Muscle layer of colon (tissue), 2 donors: Measurements from ENCODE around the gene UMPS.
A peak's percentile ranks its signal among the peaks of the same experiment; 100 is the strongest.
"Not testable (repeated sequence)": the region's sequence is repeated elsewhere in the genome, so short reads cannot be mapped to it uniquely, and the experiment has no call there.

Experiments
- H3K27ac ChIP-seq: one replicate; pipeline ENCODE4 v1.7.0; 2013; ENCODE audit warnings: low read depth, mild to moderate bottlenecking, low read length, moderate library complexity
- H3K27me3 ChIP-seq, 2 donors: one replicate each; pipeline ENCODE4 v1.7.0; 2013; ENCODE audit warnings: low read length in 2 of 2, mild to moderate bottlenecking in 2 of 2; ENCODE audit not compliant: insufficient read depth in 2 of 2, control insufficient read depth in 1 of 2
- H3K36me3 ChIP-seq: one replicate; pipeline ENCODE4 v1.7.0; 2013; ENCODE audit warnings: mild to moderate bottlenecking, low read length; ENCODE audit not compliant: insufficient read depth
- H3K4me1 ChIP-seq: one replicate; pipeline ENCODE4 v1.7.0; 2013; ENCODE audit warnings: mild to moderate bottlenecking, low read length; ENCODE audit not compliant: insufficient read depth
- H3K4me3 ChIP-seq, 2 donors: one replicate each; pipeline ENCODE4 v1.7.0; 2013; ENCODE audit warnings: low read length in 2 of 2, low read depth in 1 of 2, mild to moderate bottlenecking in 1 of 2, moderate library complexity in 1 of 2
- H3K9ac ChIP-seq: one replicate; pipeline ENCODE4 v1.7.0; 2013; ENCODE audit warnings: low read length
- H3K9me3 ChIP-seq: one replicate; pipeline ENCODE4 v1.7.0; 2013; ENCODE audit warnings: mild to moderate bottlenecking, low read length
- donor health status: abdominal sarcoma.
- donor health status: Adenocarcinoma of cecum.

The UMPS gene

GRCh38 chr3:124714223-124714853 lies 15.9 kb upstream of the UMPS start:
- H3K27ac ChIP-seq: no peak overlapping the region
- H3K9ac ChIP-seq: no peak overlapping the region
- no peaks in the 10 kb centered on the region for H3K36me3 ChIP-seq

GRCh38 chr3:124722589-124722988 lies 7.7 kb upstream of the UMPS start:
- H3K27me3 ChIP-seq: peaks cover 0 to 5% of the 10 kb centered on the region in 2 donors
- H3K4me1 ChIP-seq: no peaks in the 10 kb centered on the region
- no peak overlapping the region for H3K27ac ChIP-seq
- no peak overlapping the region for H3K4me3 ChIP-seq
- H3K36me3 ChIP-seq: no peaks in the 10 kb centered on the region
- H3K9ac ChIP-seq: no peak overlapping the region
- H3K9me3 ChIP-seq: no peaks in the 10 kb centered on the region

More at GRCh38 chr3:124714223-124714853, 15.9 kb upstream of the UMPS start:
- H3K4me1 ChIP-seq: peaks cover 6% of the 10 kb centered on the region
- no peaks in the 10 kb centered on the region for H3K9me3 ChIP-seq
- H3K4me3 ChIP-seq: no peak overlapping the region
- H3K27me3 ChIP-seq: no peaks in the 10 kb centered on the region

- peak overlapping the region; percentile 50 for H3K9ac ChIP-seq
- peaks cover 8% of the 10 kb centered on the region for H3K36me3 ChIP-seq
- H3K4me3 ChIP-seq: peak overlapping the region; percentile 83 to 88
- peak overlapping the region; percentile 75 for H3K27ac ChIP-seq
- H3K9me3 ChIP-seq: no peaks in the 10 kb centered on the region
- H3K27me3 ChIP-seq: no peaks in the 10 kb centered on the region
- peaks cover 28% of the 10 kb centered on the region for H3K4me1 ChIP-seq
Observed at GRCh38 chr3:124730941-124731297, 667 bp downstream of the UMPS start.

GRCh38 chr3:124731760-124732159 lies 1.5 kb downstream of the UMPS start:
- Histone ChIP-seq H3K4me3 (no peak overlapping the region), H3K36me3 (peaks cover 8% of the 10 kb centered on the region), H3K9me3 (no peaks in the 10 kb centered on the region), H3K9ac (no peak overlapping the region), H3K27ac (no peak overlapping the region), H3K4me1 (peaks cover 28% of the 10 kb centered on the region), H3K27me3 (no peaks in the 10 kb centered on the region)

- Histone ChIP-seq H3K36me3 (peaks cover 49% of the 10 kb centered on the region), H3K4me1 (no peaks in the 10 kb centered on the region), H3K4me3 (no peak overlapping the region), H3K9me3 (no peaks in the 10 kb centered on the region), H3K9ac (no peak overlapping the region), H3K27ac (no peak overlapping the region), H3K27me3 (no peaks in the 10 kb centered on the region)
Observed at GRCh38 chr3:124741027-124741426, 10.8 kb downstream of the UMPS start.

GRCh38 chr3:124745756-124746155 lies 15.5 kb downstream of the UMPS start:
- Histone ChIP-seq H3K9ac (no peak overlapping the region), H3K36me3 (peaks cover 28% of the 10 kb centered on the region), H3K4me1 (no peaks in the 10 kb centered on the region), H3K4me3 (no peak overlapping the region), H3K9me3 (no peaks in the 10 kb centered on the region), H3K27ac (no peak overlapping the region), H3K27me3 (no peaks in the 10 kb centered on the region)

- H3K4me1 ChIP-seq: no peaks in the 10 kb centered on the region
- H3K27me3 ChIP-seq: no peaks in the 10 kb centered on the region
- no peak overlapping the region for H3K27ac ChIP-seq
- peaks cover 16% of the 10 kb centered on the region for H3K36me3 ChIP-seq
- H3K4me3 ChIP-seq: no peak overlapping the region
- H3K9me3 ChIP-seq: no peaks in the 10 kb centered on the region
- H3K9ac ChIP-seq: no peak overlapping the region
Observed at GRCh38 chr3:124747111-124747981, 17.1 kb downstream of the UMPS start.

- no peak overlapping the region for H3K27ac ChIP-seq
- H3K36me3 ChIP-seq: peaks cover 15% of the 10 kb centered on the region
- H3K4me3 ChIP-seq: no peak overlapping the region
- no peaks in the 10 kb centered on the region for H3K27me3 ChIP-seq
- H3K9me3 ChIP-seq: no peaks in the 10 kb centered on the region
- no peaks in the 10 kb centered on the region for H3K4me1 ChIP-seq
- H3K9ac ChIP-seq: no peak overlapping the region
Observed at GRCh38 chr3:124748560-124749198, 18.4 kb downstream of the UMPS start.

- H3K9ac ChIP-seq, H3K4me3 ChIP-seq, H3K4me1 ChIP-seq, H3K9me3 ChIP-seq, H3K27ac ChIP-seq, H3K36me3 ChIP-seq, H3K27me3 ChIP-seq: not testable (repeated sequence)
Observed at GRCh38 chr3:124749877-124750276, 19.6 kb downstream of the UMPS start.

- no peaks in the 10 kb centered on the region for H3K27me3 ChIP-seq
- H3K9ac ChIP-seq: no peak overlapping the region
- H3K27ac ChIP-seq: no peak overlapping the region
- H3K36me3 ChIP-seq: no peaks in the 10 kb centered on the region
- H3K4me1 ChIP-seq: no peaks in the 10 kb centered on the region
- H3K4me3 ChIP-seq: no peak overlapping the region
- H3K9me3 ChIP-seq: no peaks in the 10 kb centered on the region
Observed at GRCh38 chr3:124751501-124751900, 21.2 kb downstream of the UMPS start.

GRCh38 chr3:124752051-124752450 lies 21.8 kb downstream of the UMPS start:
- Histone ChIP-seq H3K36me3 (no peaks in the 10 kb centered on the region), H3K4me1 (no peaks in the 10 kb centered on the region)

More at GRCh38 chr3:124752051-124752450, 21.8 kb downstream of the UMPS start:
- Histone ChIP-seq H3K9me3 (no peaks in the 10 kb centered on the region), H3K27me3 (no peaks in the 10 kb centered on the region), H3K4me3 (no peak overlapping the region), H3K27ac (no peak overlapping the region), H3K9ac (no peak overlapping the region)
